C4-2B (cell line): ENCODE measurements around the gene MTA2.

Experiments used
- H3K27ac ChIP-seq: fragments of 450-650 bp; 2 replicates; pipeline ENCODE4 v1.5.1; 2017
- ZFX ChIP-seq: fragments of 450-650 bp; IDR thresholded peaks from 2 replicates; pipeline ENCODE4 v1.6.1; 2017
- TF ChIP-seq, protein P1 (sequence below): fragments of 450-650 bp; conservative IDR thresholded peaks from 2 replicates; pipeline ENCODE4 v1.5.1; 2017; ENCODE audit warnings: mild to moderate bottlenecking

Gene MTA2

DNA sequence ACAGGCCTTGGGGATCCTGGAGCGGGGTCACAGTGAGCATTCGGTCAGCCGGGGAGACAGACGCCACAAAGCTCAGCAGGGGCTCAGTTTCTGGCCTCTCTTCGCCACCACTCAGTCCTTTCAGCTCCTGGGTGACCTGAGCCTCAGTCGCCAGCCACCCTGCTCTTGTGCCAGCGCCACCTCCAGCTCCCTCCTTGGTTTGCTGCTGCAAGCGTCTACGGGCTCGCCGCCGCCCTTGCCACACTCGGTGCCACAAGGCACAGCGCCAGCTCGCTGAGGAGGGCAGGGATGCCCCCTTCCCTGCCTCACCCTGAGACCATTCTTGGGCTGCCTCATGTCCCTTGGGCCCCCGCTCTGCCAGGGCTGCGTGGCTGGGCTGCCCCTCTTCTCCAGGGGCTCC is 26.5 kb downstream of the MTA2 start:
- peak overlapping the region; percentile 90 for H3K27ac ChIP-seq

DNA sequence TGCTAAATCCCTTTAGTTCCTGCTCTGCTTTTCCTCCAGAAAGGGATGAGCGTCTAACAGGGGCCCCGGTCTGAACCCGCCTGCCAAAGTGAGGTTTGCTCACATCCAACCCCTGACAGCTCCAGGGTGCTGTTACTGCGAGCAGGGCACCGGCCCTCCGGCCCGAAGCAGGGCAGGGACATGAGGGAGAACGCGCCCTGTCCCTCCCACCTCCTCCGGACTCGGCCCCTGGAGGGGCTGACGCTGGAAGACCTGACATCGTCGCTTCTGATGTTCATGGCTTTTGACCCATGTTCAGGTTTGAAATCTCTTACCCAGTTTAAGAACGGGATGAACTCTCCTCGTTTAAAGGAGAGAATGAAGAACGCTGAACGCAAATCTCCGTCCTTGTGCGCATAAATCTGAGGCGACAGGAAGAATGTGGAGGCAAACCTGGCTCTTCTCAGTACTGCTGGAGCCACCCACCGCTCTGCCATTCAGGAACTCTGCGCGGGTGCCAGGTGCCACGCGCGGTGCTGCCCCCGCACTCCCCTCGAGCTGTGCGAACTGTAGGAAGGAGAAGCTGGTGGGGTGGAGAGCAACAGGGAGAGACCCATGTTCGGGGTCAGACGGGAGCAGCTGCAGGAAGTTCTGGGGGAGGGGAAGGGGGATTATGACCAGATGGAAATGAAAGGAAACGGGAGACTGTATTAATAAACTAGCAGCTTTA is 27.1 kb downstream of the MTA2 start:
- peak overlapping the region; percentile 90 for H3K27ac ChIP-seq
- no peak for TF ChIP-seq ZFX

More for the DNA sequence above, 26.5 kb downstream of the MTA2 start:
- no peak for TF ChIP-seq ZFX
- TF ChIP-seq, protein P1, sequence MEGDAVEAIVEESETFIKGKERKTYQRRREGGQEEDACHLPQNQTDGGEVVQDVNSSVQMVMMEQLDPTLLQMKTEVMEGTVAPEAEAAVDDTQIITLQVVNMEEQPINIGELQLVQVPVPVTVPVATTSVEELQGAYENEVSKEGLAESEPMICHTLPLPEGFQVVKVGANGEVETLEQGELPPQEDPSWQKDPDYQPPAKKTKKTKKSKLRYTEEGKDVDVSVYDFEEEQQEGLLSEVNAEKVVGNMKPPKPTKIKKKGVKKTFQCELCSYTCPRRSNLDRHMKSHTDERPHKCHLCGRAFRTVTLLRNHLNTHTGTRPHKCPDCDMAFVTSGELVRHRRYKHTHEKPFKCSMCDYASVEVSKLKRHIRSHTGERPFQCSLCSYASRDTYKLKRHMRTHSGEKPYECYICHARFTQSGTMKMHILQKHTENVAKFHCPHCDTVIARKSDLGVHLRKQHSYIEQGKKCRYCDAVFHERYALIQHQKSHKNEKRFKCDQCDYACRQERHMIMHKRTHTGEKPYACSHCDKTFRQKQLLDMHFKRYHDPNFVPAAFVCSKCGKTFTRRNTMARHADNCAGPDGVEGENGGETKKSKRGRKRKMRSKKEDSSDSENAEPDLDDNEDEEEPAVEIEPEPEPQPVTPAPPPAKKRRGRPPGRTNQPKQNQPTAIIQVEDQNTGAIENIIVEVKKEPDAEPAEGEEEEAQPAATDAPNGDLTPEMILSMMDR: no peak

DNA sequence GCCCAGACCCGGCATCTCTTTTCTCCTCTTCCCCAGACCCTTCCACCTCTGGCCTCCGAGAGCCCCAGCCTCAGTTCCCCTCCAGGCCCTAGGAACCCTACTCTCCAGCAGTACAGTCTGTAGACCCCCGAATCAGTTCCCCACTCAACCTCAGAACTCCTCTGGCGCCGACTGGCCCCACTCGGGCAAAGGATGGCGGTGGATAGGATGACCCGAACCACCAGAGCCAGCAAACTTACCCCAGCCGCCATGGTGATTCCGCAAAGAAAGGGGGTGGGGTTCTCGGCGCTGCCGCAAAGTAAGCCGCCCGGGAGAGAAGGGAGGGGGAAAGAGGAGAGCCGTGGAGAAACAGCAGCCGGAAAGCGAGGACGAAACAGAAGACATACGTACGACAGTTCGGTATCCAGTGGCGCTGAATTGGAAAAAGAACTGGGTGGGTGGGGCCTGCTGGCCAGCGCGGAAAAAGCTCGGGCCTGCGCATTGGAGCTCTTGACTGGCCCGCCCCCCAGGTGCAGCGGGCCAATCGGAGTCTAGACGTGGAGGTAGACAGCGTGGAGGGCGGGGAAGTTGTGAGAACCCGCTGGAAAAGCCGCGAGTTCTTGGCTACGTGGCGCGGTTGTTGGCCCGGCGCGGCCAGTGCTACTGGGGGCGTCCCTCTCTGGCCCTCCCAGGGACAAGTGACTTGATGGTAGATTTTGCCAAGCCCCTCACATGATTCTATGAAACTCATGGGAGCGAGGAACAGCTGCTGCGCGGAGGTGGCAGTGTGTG is 27.9 kb downstream of the MTA2 start, which contains the start of gene EEF1G:
TSS of gene EEF1G (minus strand) at position 300 of the 771 bp plus-strand sequence. CDS start at position 251, 49 bp downstream.
- no peak for TF ChIP-seq ZFX
- TF ChIP-seq, protein P1: no peak
- peak within 1 kb of the TSS; percentile 90 for H3K27ac ChIP-seq

DNA sequence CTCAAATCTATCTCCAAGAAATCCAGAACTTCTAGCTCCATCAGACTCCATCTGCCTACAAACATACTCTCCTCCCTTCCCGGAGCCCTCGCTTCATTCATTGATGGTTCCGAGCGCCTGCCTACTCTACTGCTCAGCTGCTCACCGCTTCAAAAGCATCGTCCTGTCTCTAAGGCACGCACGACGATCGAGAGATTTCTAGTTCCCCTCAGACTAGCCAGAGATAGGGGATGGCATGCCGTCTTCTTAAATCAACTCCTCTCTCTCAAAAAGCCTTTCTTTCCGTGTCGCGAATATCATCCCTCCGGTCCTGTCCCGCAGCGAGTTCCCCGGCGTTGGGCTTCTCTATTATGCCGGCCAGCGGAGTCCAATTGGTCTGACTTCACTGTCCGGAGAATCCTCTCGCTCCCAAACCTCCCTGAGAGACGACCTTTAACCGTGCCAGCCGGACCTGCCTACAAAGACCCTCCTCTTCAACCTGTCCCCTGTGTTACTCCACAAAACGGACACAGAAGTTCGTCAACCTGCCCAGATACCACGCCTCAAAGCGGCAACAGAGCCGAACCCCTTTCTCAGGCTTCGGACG is 28.6 kb downstream of the MTA2 start:
- TF ChIP-seq, protein P1: no peak
- no peak for TF ChIP-seq ZFX
- peak overlapping the region; percentile 90 for H3K27ac ChIP-seq

DNA sequence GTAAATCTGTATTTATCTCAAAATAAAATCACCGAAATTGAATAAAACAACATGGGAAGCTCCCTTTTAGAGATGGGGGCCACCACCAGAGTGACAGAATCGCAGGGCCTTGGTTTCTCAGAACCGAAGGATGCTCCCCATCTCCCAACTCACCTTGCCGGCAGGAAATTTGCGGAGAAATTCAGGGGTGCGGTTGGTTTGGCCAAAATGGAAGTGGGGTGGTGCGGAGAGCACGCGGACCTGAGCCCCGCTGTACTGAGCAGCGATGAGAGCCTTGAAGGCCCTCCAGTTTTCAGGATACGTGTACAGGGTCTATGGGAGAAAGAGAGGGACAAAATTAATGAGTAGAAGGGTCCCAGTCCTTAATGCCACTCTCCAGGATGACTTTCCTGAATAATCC is 29.2 kb downstream of the MTA2 start:
- peak overlapping the region; percentile 90 for H3K27ac ChIP-seq
- TF ChIP-seq ZFX: no peak

DNA sequence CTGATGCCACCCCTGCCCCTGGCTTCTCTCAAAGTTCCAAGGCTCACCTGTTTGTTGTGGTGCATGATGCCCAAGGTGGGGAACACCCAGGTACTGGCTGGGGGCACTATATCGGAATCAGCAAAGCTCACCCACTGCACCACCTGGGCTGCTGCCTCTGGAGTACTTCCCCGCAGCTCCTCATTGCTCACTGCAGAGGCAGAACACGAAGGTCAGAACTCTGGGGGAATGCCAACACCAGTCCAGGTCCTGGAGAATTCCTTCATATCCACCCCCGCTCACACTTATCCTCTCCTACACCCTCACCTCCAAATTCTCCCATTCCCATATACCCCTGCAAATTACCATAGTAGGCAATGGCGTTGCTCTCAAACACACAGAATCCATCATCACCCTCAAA is 30.2 kb downstream of the MTA2 start:
- H3K27ac ChIP-seq: peak overlapping the region; percentile 8; the same call in 1 of the 2 replicates

DNA sequence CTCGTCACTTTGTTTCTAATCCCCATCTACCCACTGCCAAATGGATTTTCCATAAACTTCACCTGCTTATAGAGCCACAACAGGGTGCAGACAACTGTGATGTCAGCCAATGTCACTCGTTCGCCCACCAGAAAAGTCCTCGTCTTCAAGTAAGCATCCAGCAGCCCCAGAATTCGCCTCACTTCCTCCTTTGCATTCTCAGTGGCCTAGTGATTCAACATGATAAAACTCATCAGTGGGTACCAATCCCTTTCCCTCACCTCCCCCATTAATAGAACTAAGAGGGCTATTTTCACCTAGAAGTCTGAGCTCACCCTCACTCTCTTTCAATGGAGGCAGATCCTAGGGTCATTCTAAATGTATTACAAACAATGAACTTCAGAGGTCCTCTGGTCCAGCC is 30.8 kb downstream of the MTA2 start:
- H3K27ac ChIP-seq: peak overlapping the region; percentile 8; the same call in 1 of the 2 replicates

DNA sequence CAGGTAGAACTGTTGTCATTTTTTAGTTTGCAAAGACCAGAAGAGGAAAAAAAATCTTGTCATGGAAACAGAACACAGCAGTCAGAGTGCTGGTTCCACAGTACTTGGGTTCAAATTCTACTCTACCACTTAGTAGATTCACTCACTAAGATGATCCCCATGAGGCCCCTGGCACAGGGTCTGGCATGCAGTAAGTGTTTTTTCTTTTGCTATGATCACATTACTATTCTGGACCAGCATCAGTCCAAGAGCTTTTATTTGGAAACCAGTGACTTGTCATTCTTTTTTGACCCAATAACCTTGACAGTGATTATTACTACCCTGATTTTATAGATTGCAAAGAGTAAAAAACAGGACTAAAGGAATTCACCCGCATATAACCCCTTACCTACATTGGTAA is 32.1 kb downstream of the MTA2 start:
- no peak for TF ChIP-seq ZFX
- TF ChIP-seq, protein P1: no peak
- H3K27ac ChIP-seq: no peak overlapping the region

DNA sequence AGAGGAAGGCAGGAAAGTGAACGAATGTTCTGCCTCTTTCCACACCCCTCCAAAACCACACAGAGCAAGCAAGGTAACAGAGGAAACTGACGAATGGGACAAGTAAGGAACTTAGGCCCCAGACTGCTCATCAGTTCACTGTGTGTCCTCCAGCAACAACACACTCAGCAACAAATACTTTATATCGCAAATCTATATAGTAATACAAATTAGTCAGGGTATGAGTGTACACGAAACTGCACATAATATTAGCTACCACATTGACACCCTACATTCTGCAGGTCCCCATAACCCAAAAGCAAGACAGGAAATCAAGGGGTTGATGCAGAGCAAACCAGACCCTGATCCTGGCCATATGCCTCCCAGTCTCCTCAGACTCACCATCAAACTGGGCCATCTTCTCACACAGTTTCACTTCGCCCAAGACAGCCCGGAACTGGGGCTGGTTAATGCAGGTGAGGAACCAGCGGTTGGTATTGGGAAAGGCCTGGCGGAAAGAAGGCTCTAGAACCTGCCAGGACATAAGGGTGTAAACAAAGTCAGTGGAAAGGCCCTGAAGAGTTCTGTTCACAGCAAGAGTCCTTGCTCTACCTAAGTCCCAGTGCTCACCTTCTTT is 34.5 kb downstream of the MTA2 start:
- TF ChIP-seq, protein P1: no peak
- TF ChIP-seq ZFX: no peak
- H3K27ac ChIP-seq: no peak overlapping the region
